Cardiac septum (tissue), 1 donor: ENCODE data around the gene DZIP1. TPM values are rescaled to one million over a fixed set of nuclear protein-coding genes. Genes with fewer than 3 reads are reported as not detected.
"Not testable (repeated sequence)": the region's sequence is repeated elsewhere in the genome, so short reads cannot be mapped to it uniquely, and the experiment has no call there.

Experiments used
- DNase-seq: peaks from one replicate; pipeline ENCODE4 v3.0.0-alpha.2; 2020; ENCODE audit warnings: low spot score
- intact Hi-C: fragments of 100-400 bp; cut with DNase I; formaldehyde crosslinking; loops from one replicate; pipeline ENCODE4 v1.14.0; 2022
- long read RNA-seq: library from polyadenylated mRNA; unstranded; transcript quantifications from one replicate; pipeline ENCODE4 v2.0.0, GENCODE V29; 2021
- total RNA-seq: library from RNA; stranded (reverse); fragmentation: NEBNext Ultra II Directional; extraction: Animal tissue kit (Norgen Biotek cat#: 25700); gene quantifications from one replicate; pipeline ENCODE4 v1.2.1, GENCODE V29; 2021
- donor health status: DM: no; HTN: no; CAD: no.

DZIP1 gene
- 4.9 TPM for total RNA-seq
- long read RNA-seq, partial matches to known transcripts, result 1 of 2 reads
- long read RNA-seq, other reads (novel, unspliced or antisense), result 1 of 2 reads

DNA sequence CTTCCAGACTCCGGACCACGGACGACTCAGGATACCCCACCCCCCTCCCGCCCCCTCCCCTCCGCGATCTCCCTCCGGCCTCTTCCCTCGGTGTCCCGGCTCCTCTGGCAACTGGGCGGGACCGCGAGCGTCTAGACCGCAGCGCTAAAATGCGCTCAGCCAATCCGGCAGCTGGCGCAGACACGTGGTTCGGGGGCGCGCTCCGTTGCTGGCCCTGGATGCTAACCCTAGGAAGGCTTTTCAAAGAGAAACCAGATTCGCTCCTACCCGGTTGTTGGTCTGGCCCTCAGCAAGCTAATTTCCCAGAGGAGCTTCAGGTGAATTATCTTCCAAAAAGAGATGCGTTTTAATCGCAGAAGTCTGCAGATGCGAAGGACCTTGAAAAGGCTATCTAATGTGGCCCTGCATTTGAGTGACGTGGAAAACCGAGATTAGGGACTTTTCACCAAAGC, at the start of gene DZIP1:
DZIP1 (minus strand) TSS at position 106 of the 452 bp plus-strand sequence. CDS start 2,677 bp downstream, outside the sequence.
- intact Hi-C loops, result no loop called here

DNA sequence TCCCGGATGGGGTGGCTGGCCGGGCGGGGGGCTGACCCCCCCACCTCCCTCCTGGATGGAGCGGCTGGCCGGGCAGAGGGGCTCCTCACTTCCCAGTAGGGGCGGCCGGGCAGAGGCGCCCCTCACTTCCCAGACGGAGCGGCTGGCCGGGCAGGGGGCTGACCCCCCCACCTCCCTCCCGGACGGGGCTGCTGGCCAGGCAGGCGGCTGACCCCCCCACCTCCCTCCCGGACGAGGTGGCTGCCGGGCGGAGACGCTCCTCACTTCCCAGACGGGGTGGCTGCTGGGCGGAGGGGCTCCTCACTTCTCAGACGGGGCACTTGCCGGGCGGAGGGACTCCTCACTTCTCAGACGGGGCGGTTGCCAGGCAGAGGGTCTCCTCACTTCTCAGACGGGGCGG, 46.5 kb upstream of the DZIP1 start:
- DNase-seq, intact Hi-C loops: not testable (repeated sequence)

More for the DNA sequence above, at the start of gene DZIP1:
- peak; percentile 85 for DNase-seq

DNA sequence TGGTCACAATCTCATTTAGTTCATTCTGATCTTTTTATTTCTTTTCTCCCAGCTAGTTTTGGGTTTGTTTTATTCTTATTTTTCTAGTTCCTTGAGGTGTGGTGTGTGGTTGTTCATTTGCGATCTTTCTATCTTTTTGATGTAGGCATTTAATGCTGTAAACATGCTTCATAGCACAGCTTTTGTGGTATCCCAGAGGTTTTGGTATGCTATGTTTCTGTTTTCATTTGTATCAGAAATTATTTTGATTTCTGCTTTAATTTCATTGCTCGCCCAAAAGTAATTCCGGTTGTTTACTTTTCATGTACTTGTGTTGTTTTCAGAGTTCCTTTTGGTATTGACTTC, 45.0 kb upstream of the DZIP1 start:
- DNase-seq, result no peak
- intact Hi-C loops, result no loop called here

DNA sequence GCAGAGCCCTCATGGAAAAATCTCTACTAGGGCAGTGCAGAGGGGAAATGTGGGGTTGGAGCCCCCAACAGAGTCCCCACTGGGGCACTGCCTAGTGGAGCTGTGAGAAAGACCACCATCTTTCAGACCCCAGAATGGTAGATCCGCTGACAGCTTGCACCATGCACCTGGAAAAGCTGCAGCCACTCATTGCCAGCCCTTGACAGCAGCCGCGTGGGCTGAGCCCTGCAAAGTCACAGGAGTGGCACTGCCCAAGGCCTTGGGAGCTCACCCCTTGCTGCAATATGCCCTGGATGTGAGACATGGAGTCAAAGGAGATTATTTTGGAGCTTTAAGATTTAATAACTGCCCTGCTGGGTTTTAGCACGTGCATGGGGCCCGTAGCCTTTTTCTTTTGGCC, 40.5 kb upstream of the DZIP1 start:
- intact Hi-C loops, DNase-seq: not testable (repeated sequence)

DNA sequence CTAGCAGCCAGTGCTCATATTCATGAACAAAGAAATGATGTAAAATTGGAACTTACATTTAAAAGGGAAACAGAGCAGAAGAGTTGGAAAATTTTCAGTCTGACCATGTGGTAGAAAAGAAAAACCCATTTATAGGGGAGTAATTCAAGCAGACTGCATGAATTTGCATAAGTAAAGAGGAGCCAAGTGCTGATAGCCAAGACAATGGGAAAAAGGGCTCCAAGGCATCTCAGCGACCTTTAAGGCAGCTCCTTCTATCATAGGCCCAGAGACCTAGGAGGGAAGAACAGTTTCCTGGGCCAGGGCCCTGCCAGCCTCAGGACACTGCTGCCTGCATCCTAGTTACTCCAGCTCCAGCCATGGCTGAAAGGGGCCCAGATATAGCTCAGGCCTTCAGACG, 39.9 kb upstream of the DZIP1 start:
- DNase-seq, result no peak
- intact Hi-C loops, result no loop called here

GRCh38 chr13:95679722-95680121, 35.2 kb upstream of the DZIP1 start:
- intact Hi-C loops, result loop anchor here (5.0 kb wide), 1 partner anchor 153 kb away; no protein-coding TSS in a partner anchor
- no peak for DNase-seq

DNA sequence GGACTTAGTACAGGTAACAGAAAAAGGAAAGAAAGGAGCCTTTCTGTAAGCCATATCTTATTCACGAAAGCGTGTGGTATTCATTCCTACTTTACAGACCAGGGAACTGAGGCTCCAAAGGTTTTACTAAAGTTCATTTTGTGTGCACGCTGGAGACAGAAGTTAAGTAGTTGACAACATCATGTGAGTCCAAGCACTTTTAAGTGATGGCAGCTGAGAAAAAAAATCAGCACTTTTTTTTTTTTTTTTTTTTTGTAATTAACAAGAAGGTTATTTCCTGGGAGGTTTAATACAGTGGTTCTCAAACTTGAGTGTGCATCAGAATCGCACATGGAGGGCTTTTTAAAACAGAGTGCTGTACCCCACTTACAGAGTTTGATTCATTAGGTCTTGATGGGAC, 34.5 kb upstream of the DZIP1 start:
- DNase-seq, result no peak
- intact Hi-C loops, result loop anchor here (5.0 kb wide), 1 partner anchor 153 kb away; no protein-coding TSS in a partner anchor

DNA sequence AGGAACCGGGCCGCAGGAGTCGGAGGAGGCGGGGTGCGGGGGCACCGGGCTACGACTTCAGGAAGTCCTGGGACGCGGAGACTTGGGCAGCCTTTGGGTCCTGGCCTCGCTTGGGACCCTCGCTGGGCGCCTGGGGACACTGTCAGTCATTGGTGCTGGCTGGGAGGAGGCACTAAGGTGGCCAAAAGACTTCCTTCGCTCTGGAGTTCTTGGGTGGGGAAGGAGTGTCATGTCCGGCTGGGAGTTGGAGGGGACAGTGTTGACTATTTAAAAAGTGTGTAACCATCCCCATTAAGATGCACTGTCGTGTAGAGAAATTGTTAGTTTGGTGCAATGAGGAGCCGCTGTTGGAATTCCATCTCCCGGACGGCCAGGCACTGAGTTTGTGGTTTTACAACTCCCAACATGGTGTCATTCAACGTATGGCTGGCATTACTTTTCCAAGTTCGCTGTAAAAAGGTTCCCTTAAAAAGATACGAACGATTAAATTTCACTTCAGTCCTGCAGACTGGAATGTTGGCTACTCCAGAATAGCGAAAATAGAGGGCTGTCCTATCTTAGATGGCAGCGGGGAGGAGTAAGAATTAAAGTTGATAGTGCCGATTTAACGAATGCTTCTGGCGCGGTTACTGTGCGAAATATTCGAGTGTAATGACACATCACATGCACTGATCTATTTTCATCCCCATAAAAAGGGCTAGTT, 33.2 kb upstream of the DZIP1 start:
- intact Hi-C loops, result loop anchor here (5.0 kb wide), 1 partner anchor 155 kb away; no protein-coding TSS in a partner anchor
- peak; percentile 86 for DNase-seq

GRCh38 chr13:95676762-95677563, 32.5 kb upstream of the DZIP1 start, which contains the start of gene DNAJC3:
TSS of gene DNAJC3 (plus strand) at chr13:95677139. CDS start at chr13:95677256, 117 bp downstream.
- intact Hi-C loops, result loop anchor here (5.0 kb wide), 1 partner anchor 155 kb away; no protein-coding TSS in a partner anchor

GRCh38 chr13:95676105-95676761, 31.7 kb upstream of the DZIP1 start:
- DNase-seq, result no peak
- intact Hi-C loops, result loop anchor here (5.0 kb wide), 1 partner anchor 156 kb away; no protein-coding TSS in a partner anchor

More at GRCh38 chr13:95676762-95677563, 32.5 kb upstream of the DZIP1 start, which contains the start of gene DNAJC3:
- peak; percentile 99 for DNase-seq

GRCh38 chr13:95671597-95671996, 27.1 kb upstream of the DZIP1 start:
- DNase-seq, result no peak
- intact Hi-C loops, result no loop called here

DNA sequence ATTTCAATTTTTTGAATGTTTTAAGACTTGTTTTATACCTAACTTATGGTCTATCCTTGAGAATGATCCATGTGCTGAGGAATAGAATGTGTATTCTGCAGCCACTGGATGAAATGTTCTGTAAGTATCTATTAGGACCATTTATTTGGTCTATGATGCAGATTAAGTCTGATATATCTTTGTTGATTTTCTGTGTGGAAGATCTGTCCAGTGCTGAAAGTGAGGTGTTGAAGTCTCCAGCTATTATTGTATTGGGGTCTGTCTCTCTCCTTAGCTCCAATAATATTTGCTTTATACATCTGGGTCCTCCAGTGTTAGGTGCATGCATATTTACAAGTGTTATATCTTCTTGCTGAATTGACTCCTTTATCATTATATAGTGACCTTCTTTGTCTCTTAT, 22.7 kb upstream of the DZIP1 start:
- intact Hi-C loops, result not testable (repeated sequence)

GRCh38 chr13:95660981-95661581, 16.6 kb upstream of the DZIP1 start:
- intact Hi-C loops, result no loop called here
- no peak for DNase-seq

More for the DNA sequence above, 22.7 kb upstream of the DZIP1 start:
- not testable (repeated sequence) for DNase-seq

DNA sequence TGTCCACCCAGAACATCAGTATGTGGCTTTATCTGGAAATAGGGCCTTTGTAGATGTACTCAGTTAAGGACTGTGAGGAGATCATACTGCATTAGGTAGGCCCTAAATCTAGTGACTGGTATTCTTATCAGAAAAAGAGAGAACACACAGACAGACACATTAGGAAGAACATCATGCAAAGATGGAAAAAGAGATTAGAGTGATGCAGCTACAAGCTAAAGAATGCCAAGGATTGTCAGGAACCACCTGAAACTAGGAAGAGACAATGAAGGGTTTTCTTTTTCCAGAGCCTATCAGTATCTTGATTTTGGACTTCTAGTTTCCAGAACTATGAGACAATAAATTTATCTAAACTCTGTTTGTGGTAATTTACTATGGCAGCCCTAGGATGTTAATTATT, 15.0 kb upstream of the DZIP1 start:
- intact Hi-C loops, result no loop called here

DNA sequence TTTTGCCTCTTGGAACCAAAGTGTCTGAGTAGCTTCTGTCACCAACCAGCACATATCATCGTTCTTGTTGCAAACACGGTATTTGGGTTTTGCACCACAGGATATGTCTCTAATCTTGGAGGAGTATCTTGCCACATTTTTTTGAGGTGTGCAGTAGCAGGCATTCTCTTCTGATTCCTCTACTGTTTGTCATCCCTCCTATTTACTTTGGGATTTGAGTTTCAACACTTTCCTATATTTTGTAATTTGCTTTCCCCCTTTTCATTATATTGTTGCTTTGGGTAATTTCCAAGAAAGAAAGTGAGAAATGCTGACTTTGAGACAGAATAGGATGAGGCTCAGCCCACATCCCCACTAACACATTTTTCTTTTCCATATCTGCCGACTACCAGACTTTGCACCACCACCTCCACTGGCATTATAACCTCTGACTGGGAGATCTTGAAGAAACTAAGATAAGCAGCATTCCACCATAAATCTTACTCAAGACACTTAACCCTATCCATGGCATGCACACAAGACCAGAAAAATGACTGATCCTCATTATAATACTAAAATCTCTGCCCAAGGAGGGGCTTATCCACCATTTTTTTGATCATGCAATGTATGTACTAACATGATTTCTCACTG, 12.0 kb upstream of the DZIP1 start:
- no peak for DNase-seq
- intact Hi-C loops, result no loop called here

More for the DNA sequence above, 15.0 kb upstream of the DZIP1 start:
- DNase-seq, result no peak

- intact Hi-C loops, result no loop called here
- DNase-seq, result no peak
Observed at GRCh38 chr13:95652821-95653220, 8.3 kb upstream of the DZIP1 start.

DNA sequence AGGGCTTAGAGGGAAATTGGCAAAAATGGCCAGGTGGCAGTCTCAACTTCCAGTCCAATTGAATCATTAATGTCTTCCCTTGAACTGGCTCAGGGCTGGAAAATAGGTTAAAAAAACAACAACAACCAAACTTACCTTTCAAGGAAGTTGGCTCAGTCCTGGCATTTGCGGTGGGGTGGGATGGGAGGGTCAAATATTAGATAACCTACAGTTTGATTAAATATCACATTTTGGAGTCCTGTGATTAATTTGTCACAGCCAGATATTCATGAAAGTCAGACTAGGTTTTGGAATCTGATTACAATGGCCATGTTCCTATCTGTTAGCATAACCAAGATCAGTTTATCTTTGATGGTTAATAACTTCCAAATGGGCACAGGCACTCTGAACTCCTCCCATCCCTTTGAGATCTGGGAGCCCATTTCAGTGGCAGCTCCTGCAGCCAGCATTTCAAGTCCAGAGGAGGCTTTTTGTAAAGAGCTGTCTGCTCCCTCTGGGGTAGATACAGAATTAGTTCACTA, 7.8 kb upstream of the DZIP1 start:
- intact Hi-C loops, result no loop called here

DNA sequence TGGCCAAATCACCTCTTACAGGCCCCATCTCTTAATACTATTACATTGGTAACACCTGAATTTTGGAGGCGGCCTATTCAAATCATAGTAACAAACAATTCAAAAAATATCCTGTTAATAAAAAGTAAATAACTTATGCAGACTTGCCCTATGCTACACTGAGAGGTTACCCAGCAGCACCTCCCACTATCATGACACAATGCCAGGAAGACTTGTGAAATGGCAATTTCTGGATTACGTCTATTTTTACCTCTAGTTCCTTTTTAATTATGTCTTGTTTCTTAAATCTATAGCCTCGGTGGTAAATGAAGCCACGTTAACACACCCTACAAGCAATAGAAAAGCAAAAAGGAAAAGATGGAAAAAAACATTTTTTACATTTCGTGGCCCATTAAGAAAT, 6.2 kb upstream of the DZIP1 start:
- intact Hi-C loops, result no loop called here
- no peak for DNase-seq

More for the DNA sequence above, 7.8 kb upstream of the DZIP1 start:
- DNase-seq, result no peak

DNA sequence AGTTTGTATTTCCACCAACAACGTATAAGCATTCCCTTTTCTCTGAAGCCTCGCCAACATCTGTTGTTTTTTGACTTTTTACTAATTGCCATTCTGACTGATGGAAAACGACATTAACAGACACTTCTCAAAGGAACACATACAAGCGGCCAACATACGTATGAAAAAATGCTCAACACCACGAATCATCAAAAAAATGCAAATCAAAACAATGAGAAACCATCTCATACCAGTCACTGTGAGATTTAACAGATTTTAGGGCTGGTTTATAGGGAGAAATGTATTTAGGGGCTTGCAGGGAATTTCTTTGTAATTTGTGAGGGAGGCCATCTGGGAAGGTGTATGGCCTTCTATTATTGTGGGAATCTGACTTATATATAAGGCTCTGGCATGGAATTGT, 2.8 kb upstream of the DZIP1 start:
- no peak for DNase-seq
- intact Hi-C loops, result no loop called here
